SU-DHL-6 (cell line): ENCODE data around the gene CCDC15.
"Not testable (repeated sequence)": the region's sequence is repeated elsewhere in the genome, so short reads cannot be mapped to it uniquely, and the experiment has no call there.

Source experiments
- H2AFZ ChIP-seq: fragments of 200-600 bp; sonication (generic); 2 replicates; pipeline ENCODE4 v1.6.1; 2014; ENCODE audit warnings: low read depth, mild to moderate bottlenecking, moderate library complexity, mixed read lengths, antibody characterized with exemption, low read length; ENCODE audit not compliant: severe bottlenecking
- H3F3A ChIP-seq: fragments of 200-600 bp; shearing (Covaris generic); 2 replicates; pipeline ENCODE4 v1.6.0; 2016; ENCODE audit warnings: antibody characterized with exemption, mild to moderate bottlenecking; ENCODE audit not compliant: insufficient read depth
- H3K27ac ChIP-seq: fragments of 200-600 bp; sonication (generic); 2 replicates; pipeline ENCODE4 v1.5.1; 2016; ENCODE audit warnings: low read depth, mild to moderate bottlenecking, low read length, moderate library complexity, mixed read lengths
- H3K27me3 ChIP-seq: fragments of 200-600 bp; sonication (generic), shearing (Covaris generic); 2 replicates; pipeline ENCODE4 v1.6.0; 2014; ENCODE audit warnings: mild to moderate bottlenecking, low read length
- H3K36me3 ChIP-seq: fragments of 200-600 bp; sonication (generic); 2 replicates; pipeline ENCODE4 v1.6.1; 2014; ENCODE audit warnings: mild to moderate bottlenecking, low read length, mixed read lengths
- H3K4me2 ChIP-seq: fragments of 300-600, 200-600 bp; shearing (Covaris generic), sonication (generic); 2 replicates; pipeline ENCODE4 v1.6.0; 2014; ENCODE audit warnings: low read length, low read depth, mild to moderate bottlenecking; ENCODE audit not compliant: poor library complexity, severe bottlenecking
- H3K4me3 ChIP-seq: fragments of 200-600 bp; sonication (generic); 2 replicates; pipeline ENCODE4 v1.5.1; 2014; ENCODE audit warnings: antibody characterized with exemption, low read length, mild to moderate bottlenecking, mixed read lengths; ENCODE audit not compliant: insufficient read depth, poor library complexity, severe bottlenecking
- H3K79me2 ChIP-seq: fragments of 200-600 bp; sonication (generic); 2 replicates; pipeline ENCODE4 v1.6.1; 2014; ENCODE audit warnings: mild to moderate bottlenecking, low read length, moderate library complexity; ENCODE audit not compliant: insufficient read depth
- H3K9ac ChIP-seq: fragments of 200-600 bp; sonication (generic); 2 replicates; pipeline ENCODE4 v1.7.0; 2014; ENCODE audit warnings: mild to moderate bottlenecking, low read length
- H3K9me2 ChIP-seq: fragments of 200-600 bp; sonication (generic); replicated peaks from 2 replicates; pipeline ENCODE4 v1.6.1; 2014; ENCODE audit warnings: low read length; ENCODE audit not compliant: insufficient read depth
- H3K9me3 ChIP-seq: fragments of 200-600 bp; sonication (generic); 2 replicates; pipeline ENCODE4 v1.6.1; 2014; ENCODE audit warnings: low read length, mixed read lengths; ENCODE audit not compliant: insufficient read depth
- H4K20me1 ChIP-seq: fragments of 200-600 bp; sonication (generic); 2 replicates; pipeline ENCODE4 v1.6.1; 2014; ENCODE audit warnings: low read depth, mild to moderate bottlenecking, antibody characterized with exemption, low read length, moderate library complexity, mixed read lengths
- EZH2phosphoT487 ChIP-seq: fragments of 200-600 bp; sonication (generic), shearing (Covaris generic); conservative IDR thresholded peaks from 2 replicates; pipeline ENCODE4 v1.6.1; 2018; ENCODE audit warnings: mild to moderate bottlenecking, antibody characterized with exemption, low read length, moderate library complexity, mixed read lengths
- TF ChIP-seq, protein P1 (sequence below): fragments of 200-600 bp; sonication (generic); IDR thresholded peaks from one replicate; pipeline ENCODE4 v1.5.1; 2017; ENCODE audit warnings: antibody characterized with exemption, mild to moderate bottlenecking, low read length, moderate library complexity; ENCODE audit not compliant: insufficient read depth, poor library complexity, severe bottlenecking

Gene CCDC15

DNA sequence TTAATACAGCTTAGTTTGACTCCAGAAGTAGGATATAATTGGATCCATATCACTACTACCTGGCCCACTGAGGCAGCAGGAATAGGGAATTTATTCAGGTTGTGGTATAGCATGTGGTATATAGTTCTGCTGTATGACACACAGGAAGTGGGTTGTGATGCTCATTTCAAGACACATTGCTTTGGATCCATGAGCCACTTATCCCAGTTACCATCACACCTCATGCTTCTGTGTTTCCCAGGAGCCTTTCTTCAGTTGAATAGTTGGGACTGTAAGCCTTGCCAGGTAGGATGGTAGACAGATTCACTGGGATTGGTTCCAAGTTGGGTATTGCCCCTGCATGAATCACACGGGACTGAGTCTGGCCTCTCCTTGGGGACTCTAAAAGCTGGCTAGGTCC is 99.2 kb downstream of the CCDC15 start:
- no peaks in the 10 kb centered on the region for H3K9me3 ChIP-seq
- no peaks in the 10 kb centered on the region for H3F3A ChIP-seq
- no peak overlapping the region for H3K27ac ChIP-seq
- no peak for TF ChIP-seq EZH2phosphoT487
- TF ChIP-seq, protein P1, sequence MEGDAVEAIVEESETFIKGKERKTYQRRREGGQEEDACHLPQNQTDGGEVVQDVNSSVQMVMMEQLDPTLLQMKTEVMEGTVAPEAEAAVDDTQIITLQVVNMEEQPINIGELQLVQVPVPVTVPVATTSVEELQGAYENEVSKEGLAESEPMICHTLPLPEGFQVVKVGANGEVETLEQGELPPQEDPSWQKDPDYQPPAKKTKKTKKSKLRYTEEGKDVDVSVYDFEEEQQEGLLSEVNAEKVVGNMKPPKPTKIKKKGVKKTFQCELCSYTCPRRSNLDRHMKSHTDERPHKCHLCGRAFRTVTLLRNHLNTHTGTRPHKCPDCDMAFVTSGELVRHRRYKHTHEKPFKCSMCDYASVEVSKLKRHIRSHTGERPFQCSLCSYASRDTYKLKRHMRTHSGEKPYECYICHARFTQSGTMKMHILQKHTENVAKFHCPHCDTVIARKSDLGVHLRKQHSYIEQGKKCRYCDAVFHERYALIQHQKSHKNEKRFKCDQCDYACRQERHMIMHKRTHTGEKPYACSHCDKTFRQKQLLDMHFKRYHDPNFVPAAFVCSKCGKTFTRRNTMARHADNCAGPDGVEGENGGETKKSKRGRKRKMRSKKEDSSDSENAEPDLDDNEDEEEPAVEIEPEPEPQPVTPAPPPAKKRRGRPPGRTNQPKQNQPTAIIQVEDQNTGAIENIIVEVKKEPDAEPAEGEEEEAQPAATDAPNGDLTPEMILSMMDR = no peak
- no peaks in the 10 kb centered on the region for H3K27me3 ChIP-seq
- no peak overlapping the region for H3K4me2 ChIP-seq
- no peaks in the 10 kb centered on the region for H3K9me2 ChIP-seq
- H3K36me3 ChIP-seq = no peaks in the 10 kb centered on the region
- H2AFZ ChIP-seq = no peak overlapping the region
- H4K20me1 ChIP-seq = no peaks in the 10 kb centered on the region
- H3K79me2 ChIP-seq = no peaks in the 10 kb centered on the region
- no peak overlapping the region for H3K9ac ChIP-seq
- H3K4me3 ChIP-seq = no peak overlapping the region

DNA sequence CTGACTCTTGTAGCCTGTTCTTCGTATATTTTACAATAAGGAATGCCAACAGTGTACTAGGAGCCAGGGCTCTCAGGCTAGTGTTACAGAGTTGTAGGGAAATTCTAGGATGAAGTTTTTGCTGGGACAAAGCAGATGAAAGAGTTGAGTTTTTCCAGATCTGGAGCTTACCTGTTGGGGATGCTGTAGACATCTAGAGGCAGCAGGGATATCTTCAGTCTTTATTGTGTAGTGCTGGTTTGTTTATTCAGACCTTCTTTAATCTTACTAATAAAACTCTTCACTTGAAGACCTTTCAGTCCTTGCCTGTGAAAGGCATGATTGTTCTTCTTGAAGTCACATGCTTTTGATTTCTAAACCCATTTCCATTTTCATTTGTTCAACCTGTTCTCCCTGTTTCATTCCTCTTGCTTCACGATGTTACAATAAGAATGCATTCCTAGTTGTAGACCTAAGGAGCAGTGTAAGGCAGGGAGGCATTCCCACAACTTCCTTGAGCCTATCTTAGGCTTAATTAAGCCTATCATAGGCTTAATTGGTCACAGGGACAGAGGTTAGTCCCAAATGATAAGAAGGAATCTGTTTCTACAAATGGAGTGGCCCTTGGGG is 101.2 kb downstream of the CCDC15 start:
- H4K20me1 ChIP-seq = no peaks in the 10 kb centered on the region
- no peak for TF ChIP-seq EZH2phosphoT487
- TF ChIP-seq, protein P1 = no peak
- H3K9me3 ChIP-seq = no peaks in the 10 kb centered on the region
- no peaks in the 10 kb centered on the region for H3F3A ChIP-seq
- no peak overlapping the region for H3K4me2 ChIP-seq
- H3K79me2 ChIP-seq = no peaks in the 10 kb centered on the region
- no peak overlapping the region for H2AFZ ChIP-seq
- no peak overlapping the region for H3K9ac ChIP-seq
- no peaks in the 10 kb centered on the region for H3K9me2 ChIP-seq
- no peaks in the 10 kb centered on the region for H3K36me3 ChIP-seq
- H3K27me3 ChIP-seq = no peaks in the 10 kb centered on the region
- H3K27ac ChIP-seq = no peak overlapping the region
- no peak overlapping the region for H3K4me3 ChIP-seq

DNA sequence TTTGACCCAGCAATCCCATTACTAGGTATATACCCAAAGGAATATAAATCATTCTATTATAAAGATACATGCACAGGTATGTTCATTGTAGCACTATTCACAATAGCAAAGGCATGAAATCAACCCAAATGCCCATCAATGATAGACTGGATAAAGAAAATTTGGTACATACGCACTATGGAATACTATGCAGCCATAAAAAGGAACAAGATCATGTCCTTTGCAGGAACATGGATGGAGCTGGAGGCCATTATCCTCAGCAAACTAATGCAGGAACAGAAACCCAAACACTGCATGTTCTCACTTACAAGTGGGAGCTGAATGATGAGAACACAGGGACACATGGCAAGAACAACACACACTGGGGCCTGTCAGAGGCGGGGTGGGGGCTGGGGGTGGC is 102.1 kb downstream of the CCDC15 start:
- not testable (repeated sequence) for H3K9me3 ChIP-seq, H4K20me1 ChIP-seq, H3F3A ChIP-seq, H3K4me2 ChIP-seq, H3K27ac ChIP-seq, H3K27me3 ChIP-seq, H3K36me3 ChIP-seq, H3K79me2 ChIP-seq, H2AFZ ChIP-seq, H3K9ac ChIP-seq, H3K9me2 ChIP-seq, H3K4me3 ChIP-seq

DNA sequence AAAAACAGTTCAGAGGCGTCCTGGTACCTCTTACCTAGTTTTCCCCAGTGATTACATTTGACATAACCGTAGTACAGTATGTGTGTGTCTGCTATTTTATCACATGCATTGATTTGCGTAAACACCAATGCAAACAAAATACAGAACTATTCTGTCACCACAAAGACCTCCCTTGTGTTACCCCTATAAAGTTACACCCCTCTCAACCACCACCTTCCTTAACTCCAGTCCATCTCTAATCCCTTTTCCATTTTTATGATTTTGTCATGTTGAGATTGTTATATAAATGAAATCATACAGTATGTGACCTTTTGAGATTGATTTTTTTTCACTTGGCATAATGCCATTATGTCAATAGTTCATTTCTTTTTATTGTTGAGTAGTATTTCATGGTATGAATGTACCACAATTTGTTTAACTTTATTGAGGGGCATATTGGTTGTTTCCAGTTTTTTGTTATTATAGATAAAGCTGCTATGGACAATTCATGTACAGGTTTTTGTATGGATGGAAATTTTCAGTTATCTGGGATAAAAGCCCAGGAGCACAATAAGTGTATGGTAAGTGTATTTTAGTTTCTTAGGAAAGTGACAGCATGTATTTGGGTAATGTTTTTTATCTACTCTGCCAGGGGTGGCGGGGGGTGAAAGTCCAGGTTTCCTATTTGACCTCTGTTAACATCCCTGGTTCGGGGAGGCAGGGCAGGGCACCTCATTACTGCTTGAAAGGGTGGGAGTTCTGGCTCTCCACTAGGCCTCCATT is 103.1 kb downstream of the CCDC15 start:
- Histone ChIP-seq H3K36me3 (no peaks in the 10 kb centered on the region), H3K9ac (no peak overlapping the region), H3K4me3 (no peak overlapping the region), H3K9me2 (no peaks in the 10 kb centered on the region), H3F3A (no peaks in the 10 kb centered on the region), H3K27ac (no peak overlapping the region), H3K27me3 (no peaks in the 10 kb centered on the region), H3K79me2 (no peaks in the 10 kb centered on the region), H3K9me3 (no peaks in the 10 kb centered on the region), H3K4me2 (no peak overlapping the region), H4K20me1 (no peaks in the 10 kb centered on the region), H2AFZ (no peak overlapping the region)
- TF ChIP-seq EZH2phosphoT487 = no peak
- TF ChIP-seq, protein P1 = no peak
